GM18498 (cell line): Measurements from ENCODE around the gene ARL9.
"Not testable (repeated sequence)": the region's sequence is repeated elsewhere in the genome, so short reads cannot be mapped to it uniquely, and the experiment has no call there.

Experiments
- ATAC-seq: cut with Tn5 transposase; IDR thresholded peaks from one replicate; pipeline ENCODE4 v1.9.1; 2021; ENCODE audit warnings: mild to moderate bottlenecking, moderate library complexity; ENCODE audit not compliant: unreplicated experiment

The ARL9 gene, protein sequence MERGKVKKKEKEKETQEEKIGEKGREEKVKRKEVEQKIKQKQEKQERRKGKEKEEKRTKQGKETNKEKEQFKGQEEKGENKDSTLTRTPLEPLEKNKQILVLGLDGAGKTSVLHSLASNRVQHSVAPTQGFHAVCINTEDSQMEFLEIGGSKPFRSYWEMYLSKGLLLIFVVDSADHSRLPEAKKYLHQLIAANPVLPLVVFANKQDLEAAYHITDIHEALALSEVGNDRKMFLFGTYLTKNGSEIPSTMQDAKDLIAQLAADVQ

GRCh38 chr4:56505269-56506130 lies at the start of gene ARL9:
TSS of gene ARL9 (plus strand) at chr4:56505791. CDS start at chr4:56505863, 72 bp downstream.
- ATAC-seq, result peak; percentile 79

DNA sequence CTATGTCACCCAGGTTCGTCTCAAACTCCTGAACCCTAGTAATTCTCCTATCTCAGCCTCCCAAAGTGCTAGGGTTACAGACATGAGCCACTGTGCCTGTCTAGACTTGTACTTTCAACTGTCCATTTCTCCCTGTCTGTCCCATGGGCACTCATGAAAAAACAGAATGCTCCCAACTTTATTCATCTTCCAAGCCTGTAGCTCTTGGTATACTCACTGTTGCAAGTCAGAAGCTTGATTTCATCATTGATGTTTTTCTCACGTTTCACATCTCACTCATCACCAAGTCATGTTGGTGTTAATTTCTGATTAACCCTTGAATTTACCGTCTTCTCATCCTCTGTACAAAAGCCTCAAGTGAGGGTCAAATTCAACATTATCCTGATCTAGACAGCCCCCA lies 45.5 kb upstream of the ARL9 start:
- no peak for ATAC-seq

DNA sequence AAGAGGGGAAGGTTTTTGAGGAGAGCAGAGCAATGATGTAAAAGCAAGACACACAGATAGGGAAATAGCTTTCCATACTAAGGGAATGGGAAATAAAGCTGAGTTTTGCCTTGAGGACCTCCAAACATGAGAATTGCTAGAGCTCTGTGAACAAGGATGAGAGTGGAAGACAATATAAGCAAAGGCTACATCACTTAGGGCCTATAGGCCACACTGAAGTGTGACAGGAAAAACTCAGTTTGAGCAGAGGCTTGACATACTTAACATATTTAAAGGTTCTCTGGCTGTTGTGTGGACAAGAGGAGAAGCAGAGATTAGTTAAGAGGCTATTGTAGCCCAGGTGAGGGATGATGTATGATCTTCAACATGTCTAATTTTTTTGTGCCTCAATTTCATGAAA lies 43.4 kb upstream of the ARL9 start:
- ATAC-seq, result no peak

- ATAC-seq, result no peak
Measured at GRCh38 chr4:56463711-56464110, 41.9 kb upstream of the ARL9 start.

DNA sequence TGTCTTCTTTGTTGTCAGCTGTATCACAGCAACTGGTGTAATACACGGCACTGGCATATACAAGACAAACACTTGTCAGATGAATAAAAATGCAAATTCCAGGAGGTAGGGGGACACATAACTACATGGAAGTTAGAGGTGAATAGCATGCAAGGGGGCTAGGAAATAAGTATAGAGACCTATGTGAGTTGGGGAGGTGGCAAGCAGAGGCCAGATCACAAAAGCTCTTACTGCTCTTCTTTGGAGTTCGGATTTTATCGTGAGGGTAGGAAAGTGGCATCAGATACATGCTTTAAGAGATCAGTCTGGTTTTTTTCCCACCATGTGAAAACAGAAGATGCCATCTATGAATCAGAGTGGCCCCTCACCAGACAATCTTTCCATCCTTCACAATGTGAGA lies 41.0 kb upstream of the ARL9 start:
- ATAC-seq, result no peak

- ATAC-seq, result no peak
Measured at GRCh38 chr4:56465599-56466295, 39.8 kb upstream of the ARL9 start.

- not testable (repeated sequence) for ATAC-seq
Measured at GRCh38 chr4:56466296-56466761, 39.3 kb upstream of the ARL9 start.

GRCh38 chr4:56466910-56467283 lies 38.7 kb upstream of the ARL9 start:
- no peak for ATAC-seq

GRCh38 chr4:56467284-56468096 lies 38.1 kb upstream of the ARL9 start, which contains the start of gene SRP72:
TSS of gene SRP72 (plus strand) at chr4:56467617. CDS start at chr4:56467636, 19 bp downstream.
- peak; percentile 95 for ATAC-seq

GRCh38 chr4:56468097-56468422 lies 37.5 kb upstream of the ARL9 start:
- peak; percentile 54 for ATAC-seq

DNA sequence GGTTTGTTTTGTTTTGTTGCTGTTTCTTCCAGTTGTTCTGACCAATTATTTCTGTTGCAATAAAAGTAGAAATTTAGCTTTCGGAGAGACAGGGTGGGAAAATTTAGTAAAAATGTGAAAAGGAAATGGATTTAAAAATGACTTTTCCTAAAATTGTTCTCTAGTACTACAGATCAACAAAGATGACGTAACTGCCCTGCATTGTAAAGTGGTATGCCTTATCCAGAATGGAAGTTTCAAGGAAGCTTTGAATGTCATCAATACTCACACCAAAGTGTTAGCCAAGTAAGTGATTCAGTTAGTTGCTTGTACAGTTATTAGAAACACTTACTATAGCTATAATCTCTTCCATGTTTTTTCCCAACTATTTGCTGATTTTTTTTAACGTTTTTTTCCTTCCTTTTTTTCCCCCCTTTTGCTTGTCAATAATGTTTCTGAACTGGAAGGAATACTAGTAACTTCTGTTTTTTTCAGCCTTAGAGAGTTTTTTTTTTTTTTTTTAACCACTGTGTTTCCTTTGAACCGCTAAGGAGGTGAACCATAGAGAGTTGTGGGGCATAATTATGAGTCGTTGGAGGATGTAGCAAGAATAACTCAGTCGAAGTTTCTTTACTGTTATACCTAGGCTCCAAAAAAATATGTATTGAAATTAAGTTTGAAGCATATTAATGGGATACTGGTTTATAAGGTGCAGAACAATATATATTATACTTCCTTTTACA lies 35.9 kb upstream of the ARL9 start:
- ATAC-seq, result no peak

DNA sequence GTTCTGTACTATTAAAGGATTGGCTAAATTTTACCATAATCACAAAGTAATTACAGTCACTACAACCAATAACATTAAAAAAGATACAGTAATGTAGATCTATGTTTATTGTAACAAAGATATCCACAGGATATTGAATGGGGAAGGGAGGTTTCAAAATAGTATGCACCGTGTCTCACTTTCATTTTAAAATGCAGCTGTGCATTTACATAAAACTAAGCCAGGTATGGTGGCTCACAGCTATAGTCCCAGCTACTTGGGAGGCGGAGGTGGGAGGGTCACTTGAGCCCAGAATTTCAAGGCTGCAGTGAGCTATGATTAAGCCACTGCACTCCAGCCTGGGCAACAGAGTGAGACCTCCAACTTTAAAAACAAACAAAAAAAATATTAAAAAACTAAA lies 29.7 kb upstream of the ARL9 start:
- ATAC-seq, result peak; percentile 99

GRCh38 chr4:56477192-56477702 lies 28.3 kb upstream of the ARL9 start:
- no peak for ATAC-seq

GRCh38 chr4:56480691-56481090 lies 24.9 kb upstream of the ARL9 start:
- ATAC-seq, result no peak

DNA sequence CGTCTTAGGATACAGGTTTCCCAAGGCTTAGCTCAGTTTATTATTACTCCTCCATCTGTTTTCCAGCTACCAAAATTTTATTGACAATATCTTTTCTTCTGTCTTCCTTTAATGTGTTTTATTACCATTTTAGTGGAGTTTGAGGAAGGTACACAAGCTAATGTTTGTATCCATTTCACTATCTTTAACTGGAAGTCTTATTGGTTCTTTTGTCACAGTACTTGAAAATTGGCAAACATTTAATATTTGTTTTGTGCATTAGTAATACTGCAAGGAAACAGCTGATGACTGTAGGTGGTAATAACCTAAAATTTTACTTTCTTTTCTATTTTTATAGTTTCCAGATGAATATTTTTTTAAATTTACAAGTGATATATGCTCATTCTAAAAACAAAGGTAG lies 9.3 kb upstream of the ARL9 start:
- no peak for ATAC-seq

GRCh38 chr4:56511098-56511497 lies 5.5 kb downstream of the ARL9 start:
- no peak for ATAC-seq

- ATAC-seq, result no peak
Measured at GRCh38 chr4:56512166-56512565, 6.6 kb downstream of the ARL9 start.

DNA sequence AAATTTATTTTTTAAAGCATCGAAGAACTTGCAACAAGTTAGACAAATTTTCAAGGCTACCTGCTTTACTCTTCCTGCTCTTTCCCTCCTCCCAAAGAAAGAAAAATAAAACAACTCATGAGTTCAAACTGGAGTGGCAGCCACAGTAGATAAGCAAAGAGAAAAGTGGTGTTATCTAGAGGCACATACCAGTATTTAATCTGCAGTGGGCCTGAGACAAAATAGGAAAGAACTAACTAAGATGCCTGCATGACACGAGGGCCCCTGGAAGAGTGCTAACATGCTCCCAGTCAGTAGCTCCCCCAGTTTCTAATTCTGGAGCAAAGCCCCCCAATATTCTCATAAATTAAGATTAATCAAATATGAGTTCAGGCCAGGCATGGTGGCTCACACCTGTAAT lies 7.9 kb downstream of the ARL9 start:
- no peak for ATAC-seq

DNA sequence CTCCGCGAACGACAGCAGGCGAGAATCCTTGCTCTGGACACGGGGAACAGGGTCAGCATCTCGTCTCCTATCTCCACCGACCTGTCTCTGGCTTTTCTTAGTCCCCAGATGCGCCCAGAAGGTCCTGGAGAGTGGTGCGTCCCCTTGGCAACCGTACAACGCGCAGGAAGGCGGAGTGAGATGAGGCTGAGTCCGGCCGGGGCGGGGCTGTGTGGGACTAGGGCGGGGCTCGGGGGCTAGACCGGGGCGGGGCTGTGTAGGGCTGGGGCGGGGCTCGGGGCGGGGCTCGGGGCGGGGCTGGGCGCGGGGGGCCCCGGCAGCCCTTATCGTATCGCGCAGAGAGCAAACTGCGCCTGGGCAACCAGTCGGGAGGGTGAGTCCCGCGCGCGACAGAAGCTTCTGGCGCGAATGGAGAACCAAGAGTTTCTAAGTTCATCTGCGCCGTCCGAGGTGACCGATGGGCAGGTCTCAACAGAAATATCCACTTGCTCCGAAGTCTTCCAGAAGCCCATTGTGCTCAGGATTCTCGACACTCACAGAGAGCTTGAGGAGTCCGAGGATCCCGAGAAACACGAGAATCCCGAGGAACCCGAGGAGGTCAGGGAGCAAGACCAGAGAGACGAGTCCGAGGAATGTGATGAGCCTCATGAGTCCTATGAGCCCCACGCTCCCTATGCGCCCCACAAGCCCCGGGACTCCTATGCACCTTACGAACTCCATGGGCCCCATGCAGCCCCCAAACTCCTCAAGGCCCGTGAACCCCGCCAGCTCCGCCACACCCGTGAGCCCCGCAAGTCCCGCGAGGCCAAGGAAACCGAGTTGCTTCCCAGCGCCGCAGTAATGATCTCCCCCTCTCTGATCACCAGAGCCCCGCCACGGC lies 24.9 kb downstream of the ARL9 start:
- peak; percentile 98 for ATAC-seq
